ENCODE measurements around the gene UNC13B.
"Not testable (repeated sequence)": the region's sequence is repeated elsewhere in the genome, so short reads cannot be mapped to it uniquely, and the experiment has no call there.

UNC13B gene

GRCh38 chr9:35161713-35162604 is at the start of gene UNC13B:
UNC13B (plus strand) TSS chr9:35162009; CDS start chr9:35162284, 275 bp downstream.
- peak; percentile 96 for DNase-seq

GRCh38 chr9:35112257-35113020 is 49.4 kb upstream of the UNC13B start:
- DNase-seq, result no peak

- peak; percentile 87 for DNase-seq
Observed at GRCh38 chr9:35114113-35114839, 47.5 kb upstream of the UNC13B start.

GRCh38 chr9:35114840-35115628 is 46.8 kb upstream of the UNC13B start:
- DNase-seq, result no peak

GRCh38 chr9:35115680-35116538 is 45.9 kb upstream of the UNC13B start, which contains the start of gene ATOSB:
ATOSB (minus strand) TSS chr9:35115862; CDS start chr9:35108274, 7,588 bp downstream.
- peak; percentile 97 for DNase-seq

GRCh38 chr9:35116539-35116897 is 45.3 kb upstream of the UNC13B start:
- DNase-seq, result no peak

GRCh38 chr9:35116898-35117551 is 44.8 kb upstream of the UNC13B start:
- DNase-seq, result peak; percentile 89

- no peak for DNase-seq
Observed at GRCh38 chr9:35134920-35135319, 26.9 kb upstream of the UNC13B start.

- no peak for DNase-seq
Observed at GRCh38 chr9:35135988-35136387, 25.8 kb upstream of the UNC13B start.

GRCh38 chr9:35136866-35137265 is 24.9 kb upstream of the UNC13B start:
- no peak for DNase-seq

- DNase-seq, result no peak
Observed at GRCh38 chr9:35140093-35140492, 21.7 kb upstream of the UNC13B start.

GRCh38 chr9:35142037-35142436 is 19.8 kb upstream of the UNC13B start:
- no peak for DNase-seq

GRCh38 chr9:35147941-35148563 is 13.8 kb upstream of the UNC13B start:
- DNase-seq, result not testable (repeated sequence)

GRCh38 chr9:35152926-35153325 is 8.9 kb upstream of the UNC13B start:
- no peak for DNase-seq

GRCh38 chr9:35156781-35157180 is 5.0 kb upstream of the UNC13B start:
- DNase-seq, result no peak

- not testable (repeated sequence) for DNase-seq
Observed at GRCh38 chr9:35157836-35158235, 4.0 kb upstream of the UNC13B start.

GRCh38 chr9:35158501-35159280 is 3.1 kb upstream of the UNC13B start:
- no peak for DNase-seq

- DNase-seq, result no peak
Observed at GRCh38 chr9:35162605-35163315, 951 bp downstream of the UNC13B start.

- no peak for DNase-seq
Observed at GRCh38 chr9:35163413-35163812, 1.6 kb downstream of the UNC13B start.

Measured in NCI-H2029 (cell line).